GM19043 (cell line): ENCODE data around the gene ABHD2.
"Not testable (repeated sequence)": the region's sequence is repeated elsewhere in the genome, so short reads cannot be mapped to it uniquely, and the experiment has no call there.

Experiments
- ATAC-seq: cut with Tn5 transposase; IDR thresholded peaks from one replicate; pipeline ENCODE4 v1.9.1; 2021; ENCODE audit warnings: low read depth; ENCODE audit not compliant: unreplicated experiment

Gene ABHD2

GRCh38 chr15:89118481-89118989 is 30.3 kb downstream of the ABHD2 start:
- no peak for ATAC-seq

DNA sequence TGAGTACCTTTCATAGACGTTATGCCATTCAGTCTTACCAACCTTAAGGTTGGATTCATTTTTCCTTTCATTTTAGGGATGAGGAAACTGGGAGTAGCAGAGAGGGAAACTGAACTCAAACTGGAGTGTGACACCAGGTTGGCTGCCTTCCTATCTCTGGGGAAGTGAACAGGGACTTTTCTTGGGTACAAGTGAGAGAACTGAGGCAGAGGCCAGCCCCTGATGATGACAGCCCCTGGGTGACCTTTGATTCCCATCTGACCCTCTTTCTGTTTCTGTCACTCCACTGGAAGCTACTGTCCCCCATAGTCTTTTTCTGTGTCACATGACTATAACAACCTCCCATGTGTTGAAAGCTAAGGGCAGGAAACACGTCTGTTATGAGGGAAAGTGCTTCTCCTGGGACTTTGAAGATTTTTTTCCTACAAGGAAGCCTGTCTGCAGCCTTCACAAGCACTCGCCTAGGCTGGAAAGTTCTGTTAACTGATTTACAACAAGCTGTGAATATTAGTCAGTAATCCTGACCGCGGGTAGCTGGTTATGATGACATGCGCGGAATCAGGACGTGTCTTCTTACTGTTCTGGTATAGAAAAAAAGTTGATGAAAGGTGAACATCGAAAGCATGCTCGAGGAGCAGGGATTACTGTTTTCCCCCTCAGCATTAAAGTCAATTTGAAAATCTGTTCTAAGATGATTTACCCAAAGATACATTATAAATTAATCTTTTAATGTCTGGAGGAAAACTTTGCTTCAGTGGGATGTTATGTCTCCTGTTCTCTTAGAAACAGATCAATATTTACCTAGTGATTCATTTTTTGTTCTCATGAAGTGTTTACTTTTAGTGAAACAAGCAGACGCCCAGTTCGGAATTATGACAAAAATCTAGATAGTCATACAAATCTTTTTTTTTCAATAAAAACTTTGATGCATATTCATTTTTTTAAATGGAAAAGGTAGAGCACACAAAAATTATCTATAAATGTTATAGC is 31.5 kb downstream of the ABHD2 start:
- ATAC-seq, result no peak

DNA sequence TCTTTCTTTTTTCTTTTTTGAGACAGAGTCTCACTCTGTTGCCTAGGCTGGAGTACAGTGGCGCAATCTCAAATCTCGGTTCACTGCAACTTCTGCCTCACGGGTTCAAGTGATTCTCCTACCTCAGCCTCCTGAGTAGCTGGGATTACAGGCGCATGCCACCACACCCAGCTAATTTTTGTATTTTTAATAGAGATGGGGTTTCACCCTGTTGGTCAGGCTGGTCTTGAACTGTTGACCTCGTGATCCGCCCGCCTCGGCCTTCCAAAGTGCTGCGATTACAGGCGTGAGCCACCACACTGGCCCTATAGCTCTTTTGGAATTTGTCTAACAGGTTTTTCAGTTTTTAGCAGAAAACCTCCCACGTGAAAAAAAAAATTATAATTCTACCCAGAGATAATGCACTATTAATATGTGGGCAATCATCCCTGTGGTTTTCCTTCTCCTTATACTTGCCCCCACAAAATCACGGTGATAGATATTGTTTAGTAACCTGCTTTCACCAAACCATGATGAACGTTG is 32.3 kb downstream of the ABHD2 start:
- ATAC-seq, result not testable (repeated sequence)

- ATAC-seq, result no peak
Observed at GRCh38 chr15:89121414-89121813, 33.2 kb downstream of the ABHD2 start.

- ATAC-seq, result no peak
Observed at GRCh38 chr15:89122505-89123180, 34.4 kb downstream of the ABHD2 start.

- ATAC-seq, result no peak
Observed at GRCh38 chr15:89123181-89123525, 34.9 kb downstream of the ABHD2 start.

GRCh38 chr15:89125088-89125826 is 37.0 kb downstream of the ABHD2 start:
- ATAC-seq, result no peak

- no peak for ATAC-seq
Observed at GRCh38 chr15:89126009-89126408, 37.8 kb downstream of the ABHD2 start.

DNA sequence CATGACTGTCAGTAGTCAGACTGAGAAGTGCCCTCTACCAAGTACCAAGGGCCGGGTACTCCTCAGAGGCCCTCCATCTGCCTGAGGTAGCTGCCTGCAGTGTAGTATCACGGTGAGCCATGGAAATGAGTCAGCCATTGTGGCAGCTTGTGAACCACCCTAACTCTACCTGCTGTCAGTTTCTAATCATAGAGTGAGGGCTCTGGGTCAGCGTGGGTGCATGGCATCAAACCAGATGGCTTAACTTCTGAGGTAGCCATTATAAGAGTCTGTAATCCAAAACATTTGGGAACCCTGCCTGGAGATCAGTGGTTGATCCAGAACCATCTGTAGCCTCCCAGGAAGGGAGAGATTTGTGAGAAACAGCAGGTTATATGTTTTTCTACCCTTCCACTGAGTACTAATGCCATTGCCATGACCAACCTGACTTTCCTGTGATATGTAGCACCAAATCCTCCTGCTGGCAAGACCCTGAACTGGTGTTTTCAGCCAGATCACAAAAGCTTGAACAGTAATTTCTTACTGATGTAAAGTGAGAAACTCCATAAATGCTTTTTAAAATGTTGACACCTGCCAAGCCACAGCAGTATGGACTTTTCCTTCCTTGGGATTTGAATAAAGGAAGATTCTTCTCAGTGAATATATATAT is 38.9 kb downstream of the ABHD2 start:
- no peak for ATAC-seq

- peak; percentile 38 for ATAC-seq
Observed at GRCh38 chr15:89128320-89129122, 40.3 kb downstream of the ABHD2 start.

GRCh38 chr15:89129123-89129815 is 41.0 kb downstream of the ABHD2 start:
- ATAC-seq, result no peak

DNA sequence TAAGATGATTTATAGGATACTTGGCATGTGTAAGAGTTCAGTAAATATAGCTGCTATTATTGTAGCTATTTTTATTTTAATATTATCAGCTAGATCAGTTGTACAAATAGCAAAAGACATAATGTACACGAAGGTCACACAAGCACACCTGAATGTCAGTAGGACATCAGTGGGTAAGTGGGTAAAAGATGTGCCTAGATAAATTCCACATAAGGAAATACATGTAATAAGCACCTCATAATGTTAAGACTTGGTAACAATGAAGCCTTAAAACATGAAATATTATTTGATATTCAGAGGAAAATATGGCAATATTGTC is 41.5 kb downstream of the ABHD2 start:
- no peak for ATAC-seq

DNA sequence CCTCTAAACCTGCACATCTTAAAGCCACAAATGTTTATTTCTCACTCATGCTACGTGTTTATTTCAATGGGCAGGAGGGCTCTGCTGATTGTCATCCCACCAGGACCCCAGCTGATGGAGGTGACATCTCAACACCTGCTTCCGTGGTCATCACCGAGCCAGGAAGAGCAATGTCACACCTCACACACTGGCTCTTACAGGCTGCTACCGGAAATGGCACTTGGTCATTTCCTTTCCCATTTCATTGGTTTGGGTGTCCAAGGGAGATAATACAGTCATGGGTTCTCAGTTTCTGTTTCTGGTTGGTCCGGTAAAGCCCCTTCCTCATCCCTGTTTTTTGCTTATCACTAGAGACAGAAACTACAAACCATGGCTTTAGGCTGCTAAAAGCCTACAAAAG is 41.9 kb downstream of the ABHD2 start:
- ATAC-seq, result peak; percentile 75

- ATAC-seq, result no peak
Observed at GRCh38 chr15:89131731-89132130, 43.5 kb downstream of the ABHD2 start.

- ATAC-seq, result no peak
Observed at GRCh38 chr15:89132611-89133507, 44.6 kb downstream of the ABHD2 start.

GRCh38 chr15:89135387-89136077 is 47.3 kb downstream of the ABHD2 start:
- not testable (repeated sequence) for ATAC-seq

DNA sequence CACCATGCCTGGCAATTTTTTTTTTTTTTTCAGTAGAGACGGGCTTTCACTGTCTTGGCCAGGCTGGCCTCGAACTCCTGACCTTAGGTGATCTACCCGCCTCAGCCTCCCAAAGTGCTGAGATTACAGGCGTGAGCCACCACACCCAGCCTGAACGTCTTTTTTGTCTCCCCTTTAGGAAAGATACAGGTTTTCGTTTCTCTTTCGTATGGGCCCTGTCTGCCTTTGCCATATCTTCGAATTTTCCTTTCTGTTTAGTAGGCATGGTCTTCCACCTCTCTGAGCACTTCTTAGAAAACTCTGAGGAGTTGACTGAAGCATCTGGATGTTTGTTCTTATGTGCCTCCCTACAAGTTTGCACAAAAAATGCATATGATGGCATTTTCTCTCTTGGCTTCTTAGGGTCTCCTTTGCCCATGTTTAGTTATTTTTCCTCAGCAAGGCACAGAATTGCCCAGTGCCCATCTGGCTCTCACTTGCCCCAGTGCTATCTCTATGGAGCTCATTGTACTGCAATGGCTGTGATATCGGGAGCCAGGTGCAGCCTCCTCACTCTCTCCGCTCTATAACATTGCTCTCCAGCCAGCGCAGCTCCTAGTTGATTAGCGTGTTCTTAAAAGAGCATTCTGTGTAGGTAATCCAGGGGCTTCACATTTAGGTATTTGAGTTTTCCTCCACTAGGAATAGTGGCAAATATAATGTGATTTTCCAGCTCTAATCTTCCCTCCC is 48.0 kb downstream of the ABHD2 start:
- no peak for ATAC-seq
